Measurements from ENCODE around the gene RHOB. TPM values are rescaled to one million over a fixed set of nuclear protein-coding genes. Genes with fewer than 3 reads are reported as not detected.
A peak's percentile ranks its signal among the peaks of the same experiment; 100 is the strongest.

Gene RHOB
- total and polyA plus RNA-seq, 2 of the 13 experiments (the other 11 are each of a cell fraction or from before 2014, with no cell fraction given), result 192 to 268 TPM

DNA sequence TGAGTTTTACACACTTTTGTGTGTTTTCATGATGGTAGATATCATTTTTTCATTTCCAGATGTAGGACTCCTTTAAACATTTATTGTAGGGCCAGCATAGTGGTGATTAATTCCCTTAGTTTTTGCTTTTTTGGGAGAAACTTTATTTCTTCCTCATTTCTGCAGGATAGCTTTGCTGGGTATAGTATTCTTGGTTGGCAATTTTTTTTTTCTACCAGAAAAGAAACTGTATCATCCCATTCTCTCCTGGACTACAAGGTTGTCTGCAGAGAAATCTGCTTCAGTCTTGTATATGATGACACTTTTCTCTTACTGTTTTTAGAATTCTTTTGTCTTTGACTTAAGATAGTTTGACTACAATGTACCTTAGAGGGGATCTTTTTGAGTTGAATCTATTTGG, 37.8 kb upstream of the RHOB start:
- DNase-seq (ENCODE audit: low spot score) (no peak), ATAC-seq (no peak), FAIRE-seq (no peak)
- CTCF ChIA-PET (ENCODE audit: low intra/inter-chr PET ratio, low total read pairs), result interaction anchor here (3.6 kb wide), 1 partner anchor 226 kb away, joined by 26 read pairs; no protein-coding TSS in a partner anchor
- Histone ChIP-seq H4K20me1 (ENCODE audit: insufficient read depth, low read length) (no peaks in the 10 kb centered on the region), H3K4me2 (ENCODE audit: low read depth, low read length) (no peak overlapping the region), H3K9ac (ENCODE audit: insufficient read depth, low read depth, low read length) (no peak overlapping the region), H3K27me3 (ENCODE audit: control insufficient read depth in 1 of 2, insufficient read depth in 2 of 2, low read length in 2 of 2) (no peaks in the 10 kb centered on the region; a peak in 1 of 5 replicates), H3K79me2 (ENCODE audit: insufficient read depth, low read length) (no peaks in the 10 kb centered on the region), H3K36me3 (replicated peaks in 1 of 2; ENCODE audit: control insufficient read depth in 1 of 2, insufficient read depth in 2 of 2, low read length in 2 of 2) (no peaks in the 10 kb centered on the region), H3K4me3 (replicated peaks in 1 of 3; ENCODE audit: insufficient read depth in 1 of 3, low read depth in 2 of 3, low read length in 3 of 3) (no peak overlapping the region), H3K4me1 (ENCODE audit: insufficient read depth, low read length) (peaks cover 33% of the 10 kb centered on the region), H3K9me3 (ENCODE audit: low read length) (peaks cover 26% of the 10 kb centered on the region), H2AFZ (ENCODE audit: low read length) (no peak overlapping the region), H3K27ac (ENCODE audit: extremely low read length, insufficient read depth, low read length) (no peak overlapping the region)
- in situ Hi-C loops (cut with HindIII; ENCODE audit: extremely low pct_ligation_motif_present, low pct_unique_long_range_greater_than_20kb) (no loop called here), intact Hi-C loops (cut with micrococcal nuclease; ENCODE audit: unreplicated experiment) (no loop called here)
- POLR2A ChIA-PET, result interaction anchor here (5.0 to 14.2 kb wide), 2 partner anchors 29 to 41 kb away, joined by 31 to 190 read pairs; partner anchors contain the start of gene RHOB
- no TSS peak for BruUV-seq (replicated peaks)
- TF ChIP-seq SATB2 (CRISPR knock-in tag; IDR thresholded peaks at IDR 0.05) (no peak), ZNF136 (CRISPR knock-in tag; IDR thresholded peaks at IDR 0.05; ENCODE audit: low read depth) (peak; percentile 100), ZFP1 (CRISPR knock-in tag; IDR thresholded peaks at IDR 0.05) (peak; percentile 87; the same call in 1 of the 2 replicates)

DNA sequence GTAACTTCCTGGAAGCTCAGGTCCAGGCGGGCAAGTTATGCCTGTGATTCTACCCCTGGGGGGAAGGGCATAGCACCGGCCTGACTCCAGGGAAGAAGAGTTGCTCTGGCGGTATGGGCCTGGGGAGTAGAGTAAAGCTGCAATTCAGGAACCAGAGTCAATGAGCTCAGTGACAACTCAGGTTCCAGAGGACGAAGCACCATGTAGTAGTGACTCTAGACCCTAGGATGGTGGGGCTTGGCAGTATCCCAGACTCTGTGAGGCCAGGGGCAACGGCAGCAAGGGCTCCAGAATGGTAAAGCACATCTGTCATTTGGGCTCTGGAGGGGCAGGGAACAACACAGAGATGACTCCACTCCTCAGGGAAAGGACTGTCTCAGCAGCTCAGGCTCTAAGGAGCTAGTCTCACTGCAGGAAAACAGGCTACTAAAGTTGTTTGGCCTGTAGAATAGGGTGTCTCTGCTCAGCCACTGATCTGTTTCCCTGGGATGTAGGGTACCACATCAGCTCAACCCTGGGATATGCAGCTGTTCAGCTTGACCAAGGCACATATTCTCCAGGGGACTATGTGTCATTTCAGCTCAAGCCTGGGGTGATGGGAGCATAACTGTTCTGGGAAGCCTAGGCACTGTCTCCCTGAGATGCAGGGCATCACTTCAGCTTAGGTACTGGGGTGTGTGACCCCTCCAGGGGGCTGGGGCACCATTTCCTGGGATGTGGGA, 36.2 kb upstream of the RHOB start:
- Histone ChIP-seq H3K27me3 (ENCODE audit: control insufficient read depth in 1 of 2, insufficient read depth in 2 of 2, low read length in 2 of 2) (no peaks in the 10 kb centered on the region; a peak in 1 of 5 replicates), H3K9ac (ENCODE audit: insufficient read depth, low read depth, low read length) (no peak overlapping the region), H3K27ac (ENCODE audit: extremely low read length, insufficient read depth, low read length) (no peak overlapping the region), H3K4me1 (ENCODE audit: insufficient read depth, low read length) (peaks cover 33% of the 10 kb centered on the region), H3K9me3 (ENCODE audit: low read length) (peaks cover 26% of the 10 kb centered on the region), H3K79me2 (ENCODE audit: insufficient read depth, low read length) (no peaks in the 10 kb centered on the region), H2AFZ (ENCODE audit: low read length) (no peak overlapping the region), H3K4me2 (ENCODE audit: low read depth, low read length) (no peak overlapping the region), H4K20me1 (ENCODE audit: insufficient read depth, low read length) (no peaks in the 10 kb centered on the region), H3K36me3 (replicated peaks in 1 of 2; ENCODE audit: control insufficient read depth in 1 of 2, insufficient read depth in 2 of 2, low read length in 2 of 2) (no peaks in the 10 kb centered on the region), H3K4me3 (replicated peaks in 1 of 3; ENCODE audit: insufficient read depth in 1 of 3, low read depth in 2 of 3, low read length in 3 of 3) (no peak overlapping the region)
- whole genome bisulfite sequencing (ENCODE audit: low lambda C conversion rate), result 41% methylated on average over 4 of the region's 5 CpGs
- ATAC-seq, result peak; percentile 18
- intact Hi-C loops (cut with micrococcal nuclease; ENCODE audit: unreplicated experiment) (loop anchor here (1.0 kb wide), 4 partner anchors 28 to 232 kb away; no protein-coding TSS in a partner anchor), in situ Hi-C loops (cut with HindIII; ENCODE audit: extremely low pct_ligation_motif_present, low pct_unique_long_range_greater_than_20kb) (no loop called here)
- no peak for FAIRE-seq
- no TSS peak for BruUV-seq (replicated peaks)
- ChIA-PET POLR2A (interaction anchor here (0.9 to 14.2 kb wide), 11 partner anchors 11 to 240 kb away, joined by 3 to 190 read pairs (median 7); partner anchors contain the start of genes HS1BP3 and RHOB), CTCF (ENCODE audit: low intra/inter-chr PET ratio, low total read pairs) (interaction anchor here (1.3 to 4.3 kb wide), 4 partner anchors 15 to 232 kb away, joined by 5 to 29 read pairs (median 18); no protein-coding TSS in a partner anchor)
- no peak for DNase-seq (ENCODE audit: low spot score)
- TF ChIP-seq NFATC3 (CRISPR knock-in tag; IDR thresholded peaks at IDR 0.05) (0 out of 2 replicates have a peak, but pooled peaks have one; percentile 36), POLR2G (IDR thresholded peaks at IDR 0.05; ENCODE audit: low read depth, low read length) (no peak), NFE2L1 (CRISPR knock-in tag; IDR thresholded peaks at IDR 0.05; ENCODE audit: borderline replicate concordance) (peak; percentile 10; the same call in 1 of the 2 replicates), ZNF746 (CRISPR knock-in tag; IDR thresholded peaks at IDR 0.05) (peak; percentile 33; the same call in 1 of the 2 replicates), SAFB2 (CRISPR knock-in tag; IDR thresholded peaks at IDR 0.05; ENCODE audit: borderline replicate concordance, low read depth) (0 out of 2 replicates have a peak, but pooled peaks have one; percentile 34), ZNF607 (CRISPR knock-in tag; IDR thresholded peaks at IDR 0.05; ENCODE audit: borderline replicate concordance) (no peak), ZNF850 (CRISPR knock-in tag; conservative IDR thresholded peaks at IDR 0.05) (no peak)
- TF ChIP-seq, protein P1, sequence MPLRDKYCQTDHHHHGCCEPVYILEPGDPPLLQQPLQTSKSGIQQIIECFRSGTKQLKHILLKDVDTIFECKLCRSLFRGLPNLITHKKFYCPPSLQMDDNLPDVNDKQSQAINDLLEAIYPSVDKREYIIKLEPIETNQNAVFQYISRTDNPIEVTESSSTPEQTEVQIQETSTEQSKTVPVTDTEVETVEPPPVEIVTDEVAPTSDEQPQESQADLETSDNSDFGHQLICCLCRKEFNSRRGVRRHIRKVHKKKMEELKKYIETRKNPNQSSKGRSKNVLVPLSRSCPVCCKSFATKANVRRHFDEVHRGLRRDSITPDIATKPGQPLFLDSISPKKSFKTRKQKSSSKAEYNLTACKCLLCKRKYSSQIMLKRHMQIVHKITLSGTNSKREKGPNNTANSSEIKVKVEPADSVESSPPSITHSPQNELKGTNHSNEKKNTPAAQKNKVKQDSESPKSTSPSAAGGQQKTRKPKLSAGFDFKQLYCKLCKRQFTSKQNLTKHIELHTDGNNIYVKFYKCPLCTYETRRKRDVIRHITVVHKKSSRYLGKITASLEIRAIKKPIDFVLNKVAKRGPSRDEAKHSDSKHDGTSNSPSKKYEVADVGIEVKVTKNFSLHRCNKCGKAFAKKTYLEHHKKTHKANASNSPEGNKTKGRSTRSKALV (CRISPR knock-in tag; IDR thresholded peaks at IDR 0.05), result no peak
- TF ChIP-seq, protein P2, sequence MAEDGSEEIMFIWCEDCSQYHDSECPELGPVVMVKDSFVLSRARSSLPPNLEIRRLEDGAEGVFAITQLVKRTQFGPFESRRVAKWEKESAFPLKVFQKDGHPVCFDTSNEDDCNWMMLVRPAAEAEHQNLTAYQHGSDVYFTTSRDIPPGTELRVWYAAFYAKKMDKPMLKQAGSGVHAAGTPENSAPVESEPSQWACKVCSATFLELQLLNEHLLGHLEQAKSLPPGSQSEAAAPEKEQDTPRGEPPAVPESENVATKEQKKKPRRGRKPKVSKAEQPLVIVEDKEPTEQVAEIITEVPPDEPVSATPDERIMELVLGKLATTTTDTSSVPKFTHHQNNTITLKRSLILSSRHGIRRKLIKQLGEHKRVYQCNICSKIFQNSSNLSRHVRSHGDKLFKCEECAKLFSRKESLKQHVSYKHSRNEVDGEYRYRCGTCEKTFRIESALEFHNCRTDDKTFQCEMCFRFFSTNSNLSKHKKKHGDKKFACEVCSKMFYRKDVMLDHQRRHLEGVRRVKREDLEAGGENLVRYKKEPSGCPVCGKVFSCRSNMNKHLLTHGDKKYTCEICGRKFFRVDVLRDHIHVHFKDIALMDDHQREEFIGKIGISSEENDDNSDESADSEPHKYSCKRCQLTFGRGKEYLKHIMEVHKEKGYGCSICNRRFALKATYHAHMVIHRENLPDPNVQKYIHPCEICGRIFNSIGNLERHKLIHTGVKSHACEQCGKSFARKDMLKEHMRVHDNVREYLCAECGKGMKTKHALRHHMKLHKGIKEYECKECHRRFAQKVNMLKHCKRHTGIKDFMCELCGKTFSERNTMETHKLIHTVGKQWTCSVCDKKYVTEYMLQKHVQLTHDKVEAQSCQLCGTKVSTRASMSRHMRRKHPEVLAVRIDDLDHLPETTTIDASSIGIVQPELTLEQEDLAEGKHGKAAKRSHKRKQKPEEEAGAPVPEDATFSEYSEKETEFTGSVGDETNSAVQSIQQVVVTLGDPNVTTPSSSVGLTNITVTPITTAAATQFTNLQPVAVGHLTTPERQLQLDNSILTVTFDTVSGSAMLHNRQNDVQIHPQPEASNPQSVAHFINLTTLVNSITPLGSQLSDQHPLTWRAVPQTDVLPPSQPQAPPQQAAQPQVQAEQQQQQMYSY (CRISPR knock-in tag; IDR thresholded peaks at IDR 0.05), result no peak
